ENCODE data around the gene NXPH1.

NXPH1 gene

GRCh38 chr7:8481752-8482446 lies 48.5 kb downstream of the NXPH1 start:
- no peak for TF ChIP-seq EGR1 (IDR thresholded peaks at IDR 0.05)
- no peak for TF ChIP-seq REST (IDR thresholded peaks at IDR 0.05; ENCODE audit: low read depth)
- no peak for TF ChIP-seq CREB1 (IDR thresholded peaks at IDR 0.05; ENCODE audit: low read depth)
- TF ChIP-seq MAX (IDR thresholded peaks at IDR 0.05), result no peak
- no peak for TF ChIP-seq RAD21 (IDR thresholded peaks at IDR 0.05; ENCODE audit: low read depth)
- no peak for TF ChIP-seq TAF1 (IDR thresholded peaks at IDR 0.05; ENCODE audit: low read depth)
- TF ChIP-seq USF1 (IDR thresholded peaks at IDR 0.05), result no peak

- TF ChIP-seq MAX (IDR thresholded peaks at IDR 0.05), result no peak
These were observed 57.1 kb downstream of the NXPH1 start for GRCh38 chr7:8490391-8491045.

- no peak for TF ChIP-seq TCF12 (IDR thresholded peaks at IDR 0.05; ENCODE audit: low read depth)
- no peak for TF ChIP-seq YY1 (IDR thresholded peaks at IDR 0.05; ENCODE audit: low read depth)
- no peak for TF ChIP-seq EGR1 (IDR thresholded peaks at IDR 0.05)
- no peak for TF ChIP-seq TEAD4 (IDR thresholded peaks at IDR 0.05)
These were observed 57.7 kb downstream of the NXPH1 start for GRCh38 chr7:8491106-8491505.

- TF ChIP-seq FOXM1 (IDR thresholded peaks at IDR 0.05; ENCODE audit: borderline replicate concordance, low read depth) (no peak), RAD21 (IDR thresholded peaks at IDR 0.05; ENCODE audit: low read depth) (no peak), NFIC (IDR thresholded peaks at IDR 0.05) (no peak), EGR1 (IDR thresholded peaks at IDR 0.05) (no peak), MAX (IDR thresholded peaks at IDR 0.05) (no peak), TCF12 (IDR thresholded peaks at IDR 0.05; ENCODE audit: low read depth) (no peak), CEBPB (IDR thresholded peaks at IDR 0.05) (no peak), CREB1 (IDR thresholded peaks at IDR 0.05; ENCODE audit: low read depth) (no peak), USF1 (IDR thresholded peaks at IDR 0.05) (no peak), REST (IDR thresholded peaks at IDR 0.05; ENCODE audit: low read depth) (no peak), EP300 (IDR thresholded peaks at IDR 0.05; ENCODE audit: borderline replicate concordance) (no peak), TEAD4 (IDR thresholded peaks at IDR 0.05) (no peak), ZBTB7A (IDR thresholded peaks at IDR 0.05; ENCODE audit: low read depth) (no peak), YY1 (IDR thresholded peaks at IDR 0.05; ENCODE audit: low read depth) (no peak), TAF1 (IDR thresholded peaks at IDR 0.05; ENCODE audit: low read depth) (no peak)
These were observed 58.4 kb downstream of the NXPH1 start for GRCh38 chr7:8491544-8492489.

GRCh38 chr7:8499128-8499527 lies 65.7 kb downstream of the NXPH1 start:
- TF ChIP-seq CEBPB (IDR thresholded peaks at IDR 0.05) (no peak), YY1 (IDR thresholded peaks at IDR 0.05; ENCODE audit: low read depth) (no peak), TCF12 (IDR thresholded peaks at IDR 0.05; ENCODE audit: low read depth) (no peak), USF1 (IDR thresholded peaks at IDR 0.05) (no peak)
